A549 (cell line): Measurements from ENCODE around the gene TBCK. TPM values are rescaled to one million over a fixed set of nuclear protein-coding genes. Genes with fewer than 3 reads are reported as not detected.
"Not testable (repeated sequence)": the region's sequence is repeated elsewhere in the genome, so short reads cannot be mapped to it uniquely, and the experiment has no call there.

Experiments
- ATAC-seq, 2 experiments: fragments of 200-7000 bp in 1 of 2; fragments of >200 bp in 1 of 2; cut with Nextera tagmentation in 1 of 2; cut with Tn5 transposase in 1 of 2; 3 replicates each; pipeline versions ENCODE4 v1.8.0 to v1.9.1; 2018 to 2020; ENCODE audit warnings: mild to moderate bottlenecking in 1 of 2, moderate library complexity in 1 of 2
- CTCF ChIA-PET: fragments of 300-600 bp; sonication (Branson Sonifier 250); formaldehyde crosslinking; extraction: SDS; loops from one replicate; lab custom pipeline; 2021; ENCODE audit warnings: antibody characterized with exemption, inconsistent platforms; lab: Yijun Ruan, JAX
- POLR2A ChIA-PET: fragments of 350-600 bp; formaldehyde crosslinking; extraction: SDS; loops from one replicate; lab custom pipeline; 2021; ENCODE audit warnings: antibody characterized with exemption, inconsistent platforms; lab: Yijun Ruan, JAX
- DNase-seq, 2 experiments: peaks; one replicate each; pipeline versions ENCODE4 v3.0.0 to v3.0.0-alpha.2; 2011 to 2016; ENCODE audit warnings: low read depth in 1 of 2, low spot score in 1 of 2
- FAIRE-seq: peaks from 2 replicates; lab custom pipeline; 2011; peaks lifted over from hg19 to GRCh38; lab: Jason Lieb, UNC
- H3K27ac ChIP-seq, 2 experiments: fragments of >200 bp; sonication (Bioruptor Twin); formaldehyde crosslinking; 3 replicates each; pipeline ENCODE4 v1.5.1; 2016 to 2017
- H3K4me1 ChIP-seq: fragments of >200 bp; sonication (Bioruptor Twin); formaldehyde crosslinking; 3 replicates; pipeline ENCODE4 v1.6.1; 2016
- H3K4me2 ChIP-seq: fragments of >200 bp; sonication (Bioruptor Twin); formaldehyde crosslinking; 3 replicates; pipeline ENCODE4 v1.6.1; 2016
- H3K4me3 ChIP-seq: fragments of >200 bp; sonication (Bioruptor Twin); formaldehyde crosslinking; 3 replicates; pipeline ENCODE4 v1.5.1; 2016
- H3K9me3 ChIP-seq: fragments of >200 bp; sonication (Bioruptor Twin); formaldehyde crosslinking; 3 replicates; pipeline ENCODE4 v1.6.1; 2016
- CBX8 ChIP-seq: fragments of 200-600 bp; sonication (generic); IDR thresholded peaks from 2 replicates; pipeline ENCODE4 v1.6.1; 2016
- CEBPB ChIP-seq, 2 experiments: fragments of >200 bp in 1 of 2; sonication (Bioruptor Twin) in 1 of 2; formaldehyde crosslinking in 1 of 2; IDR thresholded peaks; 2 replicates each; pipeline ENCODE4 v1.6.1; 2012 to 2016
- CTCF ChIP-seq: fragments of >200 bp; sonication (Bioruptor Twin); formaldehyde crosslinking; IDR thresholded peaks from 3 replicates; pipeline ENCODE4 v1.5.1; 2016
- E2F6 ChIP-seq: IDR thresholded peaks from 2 replicates; pipeline ENCODE4 v1.6.1; 2012; ENCODE audit warnings: low read depth, borderline replicate concordance
- EHMT2 ChIP-seq: fragments of 200-600 bp; sonication (generic); IDR thresholded peaks from 2 replicates; pipeline ENCODE4 v1.6.1; 2016; ENCODE audit warnings: antibody characterized with exemption, low read depth, mild to moderate bottlenecking, moderate library complexity
- FOSB ChIP-seq: fragments of 250-450 bp; sonication (Bioruptor Pico); IDR thresholded peaks from 2 replicates; pipeline ENCODE4 v1.5.0; 2020; ENCODE audit warnings: mild to moderate bottlenecking, moderate library complexity
- FOSL2 ChIP-seq, 2 experiments: fragments of 450-650 bp in 1 of 2; fragments of >200 bp in 1 of 2; sonication (Bioruptor Twin) in 1 of 2; formaldehyde crosslinking; IDR thresholded peaks; 2 replicates each; pipeline versions ENCODE4 v1.5.0 to v1.6.1; 2016 to 2020; ENCODE audit warnings: mild to moderate bottlenecking in 1 of 2, moderate library complexity in 1 of 2
- HEYL ChIP-seq: fragments of 250-450 bp; sonication (Bioruptor Pico); IDR thresholded peaks from 2 replicates; pipeline ENCODE4 v1.8.0; 2021; ENCODE audit warnings: mild to moderate bottlenecking, moderate library complexity
- HMGXB4 ChIP-seq: fragments of 250-450 bp; sonication (Bioruptor Pico); IDR thresholded peaks from 2 replicates; pipeline ENCODE4 v1.5.0; 2021; ENCODE audit warnings: mild to moderate bottlenecking, moderate library complexity, borderline replicate concordance
- HOXB13 ChIP-seq: fragments of 250-450 bp; sonication (Bioruptor Pico); IDR thresholded peaks from 2 replicates; pipeline ENCODE4 v1.5.0; 2020; ENCODE audit warnings: low read depth, mild to moderate bottlenecking, moderate library complexity
- KDM1A ChIP-seq: fragments of 200-600 bp; sonication (generic); IDR thresholded peaks from 2 replicates; pipeline ENCODE4 v1.6.1; 2016; ENCODE audit warnings: low read depth, mild to moderate bottlenecking
- NR3C1 ChIP-seq: fragments of >200 bp; sonication (Bioruptor Twin); formaldehyde crosslinking; IDR thresholded peaks from 3 replicates; pipeline ENCODE4 v1.6.1; 2017
- POLR2A ChIP-seq: IDR thresholded peaks from 2 replicates; pipeline ENCODE4 v1.6.1; 2012; ENCODE audit warnings: mild to moderate bottlenecking, low read length
- RCOR1 ChIP-seq: fragments of 150-350 bp; IDR thresholded peaks from 2 replicates; pipeline ENCODE4 v1.6.1; 2014; ENCODE audit warnings: antibody characterized with exemption, low read length, low read depth
- ZC3H11A ChIP-seq: fragments of 450-650 bp; IDR thresholded peaks from 2 replicates; pipeline ENCODE4 v1.6.1; 2014; ENCODE audit warnings: antibody characterized with exemption, mild to moderate bottlenecking
- ZFP36 ChIP-seq: fragments of 450-650 bp; IDR thresholded peaks from 2 replicates; pipeline ENCODE4 v1.6.1; 2014; ENCODE audit warnings: borderline replicate concordance; ENCODE audit not compliant: partially characterized antibody
- ZNF302 ChIP-seq: fragments of 250-450 bp; sonication (Bioruptor Pico); IDR thresholded peaks from 2 replicates; pipeline ENCODE4 v1.9.0; 2021; ENCODE audit warnings: inconsistent platforms, mild to moderate bottlenecking, moderate library complexity
- ZSCAN20 ChIP-seq: fragments of 250-450 bp; sonication (Bioruptor Pico); IDR thresholded peaks from 2 replicates; pipeline ENCODE4 v1.8.0; 2022; ENCODE audit warnings: mild to moderate bottlenecking, moderate library complexity
- WGBS: methylation state at CpG from one replicate; pipeline ENCODE4 v1.1.6; 2017; ENCODE audit errors: missing lambda C conversion rate; 5-methylcytosine and 5-hydroxymethylcytosine counted together
- polyA plus RNA-seq, 4 experiments: library from polyadenylated mRNA; depleted of rRNA in 3 of 4; stranded (reverse); fragments of >200 nt; fragmentation: RNase III in 1 of 4; extraction: RNeasy Plus Mini Kit Qiagen cat#74134 plus additional on column Dnase treatment in 1 of 4; gene quantifications; 2 replicates in 3 of 4; 3 replicates in 1 of 4; pipeline ENCODE4 v1.2.3, GENCODE V29; 2011 to 2017
- TF ChIP-seq, protein P1 (sequence below): fragments of >200 bp; sonication (Bioruptor Twin); formaldehyde crosslinking; IDR thresholded peaks from 3 replicates; pipeline ENCODE4 v1.6.1; 2016

The TBCK gene
- polyA plus RNA-seq, 2 of the 4 experiments (the other 2 are of a cell fraction), result 3.9 to 18.4 TPM

- Histone ChIP-seq H3K4me3 (no peak overlapping the region), H3K4me2 (no peak overlapping the region), H3K4me1 (no peaks in the 10 kb centered on the region), H3K27ac (no peak overlapping the region)
- no peak for DNase-seq
- no peak for ATAC-seq
- FAIRE-seq, result no peak
- CTCF ChIA-PET, result no interaction called here
- no peak for TF ChIP-seq FOSB (CRISPR knock-in tag)
- TF ChIP-seq CEBPB (IDR thresholded peaks at IDR 0.05), result no peak
- no peak for TF ChIP-seq POLR2A
- no peak for TF ChIP-seq ZSCAN20 (CRISPR knock-in tag)
- no peak for TF ChIP-seq CTCF
- no peak for TF ChIP-seq HEYL (CRISPR knock-in tag)
- TF ChIP-seq, protein P1, sequence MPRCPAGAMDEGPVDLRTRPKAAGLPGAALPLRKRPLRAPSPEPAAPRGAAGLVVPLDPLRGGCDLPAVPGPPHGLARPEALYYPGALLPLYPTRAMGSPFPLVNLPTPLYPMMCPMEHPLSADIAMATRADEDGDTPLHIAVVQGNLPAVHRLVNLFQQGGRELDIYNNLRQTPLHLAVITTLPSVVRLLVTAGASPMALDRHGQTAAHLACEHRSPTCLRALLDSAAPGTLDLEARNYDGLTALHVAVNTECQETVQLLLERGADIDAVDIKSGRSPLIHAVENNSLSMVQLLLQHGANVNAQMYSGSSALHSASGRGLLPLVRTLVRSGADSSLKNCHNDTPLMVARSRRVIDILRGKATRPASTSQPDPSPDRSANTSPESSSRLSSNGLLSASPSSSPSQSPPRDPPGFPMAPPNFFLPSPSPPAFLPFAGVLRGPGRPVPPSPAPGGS, result no peak
- TF ChIP-seq CBX8, result no peak
- no peak for TF ChIP-seq ZFP36
- TF ChIP-seq KDM1A, result no peak
- TF ChIP-seq ZNF302, result no peak
- no peak for TF ChIP-seq ZC3H11A
- TF ChIP-seq HOXB13 (CRISPR knock-in tag), result no peak
- TF ChIP-seq HMGXB4 (CRISPR knock-in tag), result no peak
- TF ChIP-seq NR3C1, result no peak
- no peak for TF ChIP-seq EHMT2
- TF ChIP-seq, all 56 proteins: peak for 0
- POLR2A ChIA-PET, result no interaction called here
- H3K9me3 ChIP-seq, result no peaks in the 10 kb centered on the region
These were observed 93.5 kb downstream of the TBCK start for GRCh38 chr4:106222548-106222947.

DNA sequence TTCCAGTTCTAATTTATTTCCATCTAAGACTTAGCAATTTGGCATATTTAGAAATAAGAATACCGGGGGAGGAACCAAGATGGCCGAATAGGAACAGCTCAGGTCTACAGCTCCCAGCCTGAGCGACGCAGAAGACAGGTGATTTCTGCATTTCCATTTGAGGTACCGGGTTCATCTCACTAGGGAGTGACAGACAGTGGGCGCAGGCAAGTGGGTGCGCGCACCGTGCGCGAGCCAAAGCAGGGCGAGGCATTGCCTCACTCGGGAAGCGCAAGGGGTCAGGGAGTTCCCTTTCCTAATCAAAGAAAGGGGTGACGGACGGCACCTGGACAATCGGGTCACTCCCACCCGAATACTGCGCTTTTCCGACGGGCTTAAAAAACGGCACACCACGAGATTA is 102.7 kb downstream of the TBCK start:
- H3K4me1 ChIP-seq, CTCF ChIA-PET, H3K4me3 ChIP-seq, ATAC-seq, H3K4me2 ChIP-seq, H3K9me3 ChIP-seq, POLR2A ChIA-PET, FAIRE-seq, DNase-seq, H3K27ac ChIP-seq: not testable (repeated sequence)
- WGBS, result 88% methylated on average over 23 of the region's 23 CpGs

- Histone ChIP-seq H3K4me2 (no peak overlapping the region), H3K9me3 (no peaks in the 10 kb centered on the region), H3K27ac (no peak overlapping the region), H3K4me3 (no peak overlapping the region), H3K4me1 (no peaks in the 10 kb centered on the region)
- POLR2A ChIA-PET, result no interaction called here
- no peak for FAIRE-seq
- ATAC-seq, result no peak
- CTCF ChIA-PET, result no interaction called here
- DNase-seq, result no peak
- TF ChIP-seq HEYL (CRISPR knock-in tag) (no peak), RCOR1 (no peak), FOSL2 (IDR thresholded peaks at IDR 0.05) (no peak), FOSL2 (CRISPR knock-in tag; IDR thresholded peaks at IDR 0.05) (no peak), E2F6 (no peak)
These were observed 106.0 kb downstream of the TBCK start for GRCh38 chr4:106210021-106210420.
